HG02938 (cell line): ENCODE results near the gene POLK.
A peak's percentile ranks its signal among the peaks of the same experiment; 100 is the strongest.
"Not testable (repeated sequence)": the region's sequence is repeated elsewhere in the genome, so short reads cannot be mapped to it uniquely, and the experiment has no call there.

ENCODE experiments used
- ATAC-seq: cut with Tn5 transposase; IDR thresholded peaks from one replicate; pipeline ENCODE4 v1.9.1; 2021; ENCODE audit warnings: mild to moderate bottlenecking, moderate library complexity; ENCODE audit not compliant: unreplicated experiment

The POLK gene

GRCh38 chr5:75511435-75512382 lies at the start of gene POLK, which contains the start of gene CERT1:
Gene POLK, plus strand, starts transcription at chr5:75511891.
Gene CERT1, minus strand, starts transcription at chr5:75511629. Its CDS starts 422 bp downstream, at chr5:75511207.
- peak; percentile 78 for ATAC-seq

- ATAC-seq = no peak
Observed at GRCh38 chr5:75463726-75464125, 48.0 kb upstream of the POLK start.

DNA sequence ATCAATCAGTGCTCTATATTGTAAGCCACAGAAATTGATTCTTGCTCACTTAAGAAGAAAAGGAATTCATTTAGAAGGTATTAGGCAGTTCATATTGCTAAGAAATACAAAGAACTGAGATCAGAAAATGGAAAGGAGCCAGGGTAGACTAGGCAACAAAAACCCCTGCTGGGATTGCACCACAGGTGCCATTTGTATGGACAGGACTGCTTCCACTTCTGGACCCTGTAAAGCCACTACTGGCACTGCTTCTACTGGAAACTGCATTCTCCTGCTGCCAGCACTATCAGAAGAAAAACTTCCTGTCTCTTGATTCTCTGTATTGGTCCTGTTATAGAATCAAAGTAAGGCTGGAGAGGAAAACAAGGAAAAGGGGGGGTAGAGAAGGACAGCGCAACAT lies 46.2 kb upstream of the POLK start:
- no peak for ATAC-seq

DNA sequence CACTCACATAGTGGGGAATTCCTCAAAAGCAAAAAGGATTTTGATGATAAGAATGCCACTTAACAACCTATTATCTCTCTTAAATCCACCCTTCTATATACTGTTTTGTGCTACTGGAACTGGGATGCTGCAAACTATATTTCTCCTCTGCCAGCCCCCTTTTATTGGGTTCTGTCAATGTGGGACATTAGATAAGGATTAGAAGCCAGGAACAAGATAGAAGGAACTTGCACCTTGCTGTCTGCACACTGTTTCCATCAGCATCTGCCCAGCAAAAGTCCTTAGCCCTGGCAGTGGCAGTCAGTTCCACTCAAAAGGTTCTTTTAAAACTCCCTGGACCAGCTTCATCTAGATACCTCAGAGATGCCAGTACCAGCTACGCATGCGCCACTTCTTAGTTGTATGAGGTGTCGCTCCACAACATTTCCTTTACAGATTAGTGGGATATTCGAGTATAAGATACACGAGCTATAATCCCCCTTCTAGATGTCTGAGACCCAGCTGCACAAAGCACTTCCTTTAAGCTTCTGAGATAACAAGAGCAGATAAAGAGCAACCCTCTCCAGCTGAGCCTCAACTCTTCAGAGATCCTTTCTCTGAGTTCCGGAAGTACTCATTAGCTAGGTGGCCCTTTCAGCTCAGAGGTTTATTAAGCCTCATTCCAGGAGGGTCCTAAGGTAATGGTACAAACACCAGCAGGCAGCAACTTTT lies 45.5 kb upstream of the POLK start:
- no peak for ATAC-seq

- no peak for ATAC-seq
Observed at GRCh38 chr5:75468593-75468992, 43.1 kb upstream of the POLK start.

DNA sequence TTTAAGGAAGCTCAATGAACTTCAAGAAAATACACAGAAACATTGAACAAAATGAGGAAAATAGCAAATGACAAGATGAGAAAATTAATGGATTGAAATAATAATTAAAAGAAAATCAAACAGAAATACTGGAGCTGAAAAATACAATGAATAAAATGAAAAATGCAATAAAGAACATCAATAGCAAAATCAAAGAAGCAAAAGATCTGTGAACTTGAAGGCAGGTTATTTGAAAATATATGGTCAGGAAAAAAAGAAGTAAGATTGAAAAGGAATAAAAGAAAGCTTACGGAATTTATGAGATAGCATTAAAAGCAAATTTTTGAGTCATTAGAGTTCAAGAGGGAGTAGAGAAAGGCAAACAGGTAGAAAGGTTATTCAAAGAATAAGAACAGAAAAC lies 42.7 kb upstream of the POLK start:
- ATAC-seq = no peak

DNA sequence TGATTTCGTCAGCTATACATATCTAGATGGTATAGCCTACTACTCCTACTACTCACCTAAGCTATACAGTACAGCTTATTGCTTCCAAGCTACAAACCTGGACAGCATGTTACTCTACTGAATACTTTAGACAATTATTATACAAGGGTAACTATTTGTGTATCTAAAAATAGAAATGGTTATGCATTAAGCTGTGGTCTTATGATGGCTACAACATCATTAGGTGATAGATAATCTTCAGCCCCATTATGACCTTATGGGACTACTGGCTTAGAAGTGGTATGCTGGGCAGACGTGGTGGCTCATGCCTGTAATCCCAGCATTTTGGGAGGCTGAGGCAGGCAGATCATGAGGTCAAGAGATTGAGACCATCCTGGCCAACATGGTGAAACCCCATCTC lies 40.5 kb upstream of the POLK start:
- no peak for ATAC-seq

DNA sequence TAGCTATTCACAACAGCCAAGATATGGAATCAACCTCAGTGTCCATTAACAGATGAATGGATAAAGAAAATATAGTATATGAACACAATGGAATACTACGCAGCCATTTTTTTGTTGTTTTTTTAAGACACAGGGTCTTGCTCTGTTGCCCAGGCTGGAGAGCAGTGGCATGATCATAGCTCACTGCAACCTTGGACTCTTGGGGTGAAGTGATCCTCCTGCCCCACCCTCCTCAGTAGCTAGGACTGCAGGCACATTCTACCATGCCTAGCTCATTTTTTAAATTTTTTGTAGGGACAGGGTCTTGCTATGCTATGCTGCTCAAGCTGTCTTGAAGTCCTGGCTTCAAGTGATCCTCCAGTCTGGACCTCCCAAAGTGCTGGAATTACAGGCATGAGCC lies 38.7 kb upstream of the POLK start:
- ATAC-seq = no peak

DNA sequence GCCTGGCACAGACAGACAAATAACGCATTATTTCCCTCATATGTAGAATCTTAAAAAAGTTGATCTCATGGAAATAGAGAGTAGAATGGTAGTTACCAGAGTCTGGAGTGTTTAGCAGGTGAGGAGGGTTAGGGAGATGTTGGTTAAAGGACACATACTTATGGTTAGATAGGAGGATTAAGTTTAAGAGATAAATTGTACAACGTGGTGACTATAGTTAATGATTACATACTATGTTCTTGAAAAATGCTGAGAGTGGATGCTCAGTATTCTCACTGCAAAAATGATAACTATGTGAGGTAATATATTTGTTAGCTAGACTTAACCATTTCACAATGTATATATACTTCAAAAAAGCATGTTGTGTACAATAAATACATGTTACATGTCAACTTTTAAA lies 38.2 kb upstream of the POLK start:
- ATAC-seq = no peak

- ATAC-seq = no peak
Observed at GRCh38 chr5:75475364-75475763, 36.3 kb upstream of the POLK start.

GRCh38 chr5:75481024-75481423 lies 30.7 kb upstream of the POLK start:
- ATAC-seq = no peak

GRCh38 chr5:75482482-75482881 lies 29.2 kb upstream of the POLK start:
- ATAC-seq = no peak

DNA sequence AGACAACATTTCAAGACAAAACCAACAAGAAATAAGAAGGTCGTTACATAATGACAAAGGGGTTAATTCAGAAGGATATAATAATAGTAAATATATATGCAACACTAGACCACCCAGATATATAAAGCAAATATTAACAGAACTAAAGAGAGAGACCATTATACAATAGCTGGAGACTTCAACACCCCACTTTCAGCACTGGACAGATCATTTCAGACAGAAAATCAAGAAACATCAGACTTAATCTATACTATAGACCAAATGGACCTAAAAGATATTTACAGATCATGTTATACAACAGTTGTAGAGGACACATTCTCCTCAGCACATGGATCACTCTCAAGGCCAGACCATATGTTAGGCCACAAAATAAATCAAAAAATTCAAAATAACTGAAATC lies 27.1 kb upstream of the POLK start:
- no peak for ATAC-seq

- not testable (repeated sequence) for ATAC-seq
Observed at GRCh38 chr5:75489847-75490246, 21.8 kb upstream of the POLK start.

GRCh38 chr5:75491621-75492020 lies 20.1 kb upstream of the POLK start:
- no peak for ATAC-seq

DNA sequence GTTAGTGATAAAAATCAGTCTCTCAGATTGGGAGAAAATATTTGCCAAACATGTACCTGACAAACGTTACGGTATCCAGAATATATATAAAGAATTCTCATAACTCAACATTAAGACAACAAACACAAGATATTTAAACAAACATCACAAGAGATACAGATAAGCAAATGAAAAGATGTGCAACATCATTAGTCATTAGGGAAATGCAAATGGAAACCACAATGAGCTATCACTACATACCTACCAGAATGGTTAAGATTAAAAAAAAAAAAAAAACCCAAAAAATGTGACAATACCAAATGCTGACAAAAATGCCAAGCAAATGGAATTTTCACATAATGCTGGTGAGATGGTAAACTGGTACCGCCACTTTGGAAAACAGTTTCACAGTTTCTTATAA lies 15.7 kb upstream of the POLK start:
- ATAC-seq = no peak

DNA sequence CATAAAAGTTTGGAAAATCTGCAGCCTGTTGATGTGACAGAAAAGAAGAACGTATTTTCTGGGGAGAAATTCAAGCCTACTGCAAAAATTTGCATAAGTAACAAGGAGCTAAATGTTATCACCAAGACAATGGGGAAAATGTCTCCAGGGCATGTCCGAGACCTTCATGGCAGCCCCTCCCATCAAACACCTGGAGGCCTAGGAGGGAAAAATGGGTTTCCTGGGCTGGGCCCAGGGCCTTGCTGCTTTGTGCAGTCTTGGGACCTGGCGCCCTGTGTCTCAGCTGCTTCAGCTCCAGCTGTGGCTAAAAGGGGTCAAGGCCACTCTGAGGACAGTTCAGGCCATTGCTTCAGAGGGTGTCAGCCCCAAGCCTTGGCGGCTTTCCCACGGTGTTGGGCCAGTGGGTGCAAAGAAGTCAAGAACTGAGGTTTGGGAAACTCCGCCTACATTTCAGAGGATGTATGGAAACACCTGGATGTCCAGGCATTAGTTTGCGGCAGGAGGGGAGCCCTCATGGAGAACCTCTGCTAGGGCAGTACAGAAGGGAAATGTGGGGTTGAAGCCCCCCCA lies 13.4 kb upstream of the POLK start:
- ATAC-seq = no peak

GRCh38 chr5:75498875-75499274 lies 12.8 kb upstream of the POLK start:
- not testable (repeated sequence) for ATAC-seq

DNA sequence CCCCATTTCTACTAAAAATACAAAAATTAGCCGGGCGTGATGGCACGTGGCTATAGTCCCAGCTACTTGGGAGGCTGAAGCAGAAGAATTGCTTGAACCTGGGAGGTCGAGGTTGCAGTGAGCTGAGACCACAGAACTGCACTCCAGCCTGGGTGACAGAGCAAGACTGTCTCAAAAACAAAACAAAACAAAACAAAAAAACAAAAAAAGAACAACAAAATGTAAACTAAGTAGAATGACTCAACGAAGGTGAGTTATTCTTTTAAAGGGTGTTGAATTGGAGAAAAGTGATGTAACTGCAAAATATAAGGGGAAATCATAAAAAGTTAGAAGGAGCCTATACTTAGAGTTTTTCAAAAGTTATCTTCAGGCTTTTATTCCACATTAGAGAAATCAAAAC lies 6.6 kb upstream of the POLK start:
- ATAC-seq = not testable (repeated sequence)

- ATAC-seq = no peak
Observed at GRCh38 chr5:75507841-75508240, 3.9 kb upstream of the POLK start.

DNA sequence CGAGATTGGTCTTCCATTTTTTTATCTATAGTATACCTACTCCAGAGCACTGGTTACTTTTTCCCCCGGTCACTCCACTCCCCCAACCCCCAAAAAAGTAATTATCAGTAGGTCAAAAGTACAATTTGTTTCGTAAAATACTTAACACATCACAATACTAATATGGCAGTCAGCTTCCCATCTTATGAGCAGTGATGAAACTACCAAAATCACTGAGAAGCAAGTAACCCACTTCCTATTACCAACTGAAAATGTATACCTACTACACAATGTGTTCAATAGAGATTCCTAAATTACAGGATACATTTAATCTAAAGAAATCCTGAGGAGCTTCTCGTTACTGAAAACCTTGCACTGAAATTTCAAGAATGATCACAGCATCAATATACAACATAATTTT lies 2.1 kb upstream of the POLK start:
- no peak for ATAC-seq

DNA sequence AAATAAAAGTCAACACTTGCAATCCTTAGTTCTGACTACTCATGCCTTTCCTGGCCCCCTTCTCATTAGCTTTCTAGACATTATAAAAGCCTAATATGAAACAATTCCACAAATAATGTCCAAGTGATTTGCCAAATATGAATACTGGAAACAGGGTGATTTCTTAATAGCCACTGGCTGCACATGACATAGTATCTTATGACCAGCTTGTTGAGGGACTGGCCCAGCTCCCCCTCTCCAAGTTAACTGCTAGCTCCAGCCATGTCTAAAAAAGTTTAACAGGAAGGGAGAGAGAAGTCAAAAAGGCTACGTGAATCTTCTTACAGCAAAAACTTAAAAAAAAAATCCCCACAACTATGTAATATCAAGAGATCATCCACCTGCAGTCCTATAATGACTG lies 1.7 kb upstream of the POLK start:
- ATAC-seq = no peak
